PC-3 (cell line): ENCODE data around the gene TCEA2. TPM values are rescaled to one million over a fixed set of nuclear protein-coding genes. Genes with fewer than 3 reads are reported as not detected.
A peak's percentile ranks its signal among the peaks of the same experiment; 100 is the strongest.

Experiments used
- ATAC-seq: fragments of 200-7000 bp; cut with Tn5 transposase; 2 replicates; pipeline ENCODE4 v1.9.1; 2020; ENCODE audit warnings: mild to moderate bottlenecking, moderate library complexity
- Bru-seq: library from RNA; stranded (reverse); fragments of 400-500 nt; gene quantifications from one replicate; lab custom pipeline; 2021; lab: Mats Ljungman, UMichigan
- BruChase-seq, 2 experiments: library from RNA; stranded (reverse); fragments of 400-500 nt; gene quantifications; one replicate each; lab custom pipeline; 2021; lab: Mats Ljungman, UMichigan
- BruUV-seq: library from RNA; stranded (reverse); fragments of 400-500 nt; replicated peaks from 2 replicates; lab custom pipeline; 2021; lab: Mats Ljungman, UMichigan
- CTCF ChIA-PET: fragments of 300-600 bp; sonication (Branson Sonifier 250); formaldehyde crosslinking; loops from one replicate; lab custom pipeline; 2022; ENCODE audit warnings: antibody characterized with exemption; lab: Charles Lee
- POLR2A ChIA-PET: fragments of 300-600 bp; sonication (Branson Sonifier 250); formaldehyde crosslinking; loops from one replicate; lab custom pipeline; 2022; ENCODE audit warnings: antibody characterized with exemption; ENCODE audit not compliant: unreplicated experiment; lab: Charles Lee
- DNase-seq: peaks from one replicate; pipeline ENCODE4 v3.0.0-alpha.2; 2015
- H2AFZ ChIP-seq: fragments of 300-600 bp; sonication (generic); 2 replicates; pipeline ENCODE4 v1.6.0; 2016; ENCODE audit warnings: antibody characterized with exemption, low read length
- H3F3A ChIP-seq: fragments of 300-600 bp; sonication (generic); one replicate; pipeline ENCODE4 v1.6.0; 2017; ENCODE audit warnings: antibody characterized with exemption, low read length, control low read depth, mild to moderate bottlenecking; ENCODE audit not compliant: unreplicated experiment
- H3K27ac ChIP-seq: fragments of 300-600 bp; sonication (generic); 2 replicates; pipeline ENCODE4 v1.5.1; 2016; ENCODE audit warnings: mild to moderate bottlenecking, low read length
- H3K27me3 ChIP-seq: fragments of 300-600 bp; sonication (generic); 2 replicates; pipeline ENCODE4 v1.6.1; 2016; ENCODE audit warnings: low read length, mixed read lengths
- H3K36me3 ChIP-seq: fragments of 300-600 bp; sonication (generic); 2 replicates; pipeline ENCODE4 v1.6.1; 2016; ENCODE audit warnings: low read depth, mixed run types, low read length, mixed read lengths
- H3K4me1 ChIP-seq: fragments of 300-600 bp; sonication (generic); 2 replicates; pipeline ENCODE4 v1.5.1; 2016; ENCODE audit warnings: low read length; ENCODE audit not compliant: insufficient read depth
- H3K4me2 ChIP-seq: fragments of 300-600 bp; sonication (generic); 2 replicates; pipeline ENCODE4 v1.6.0; 2016; ENCODE audit warnings: low read length
- H3K4me3 ChIP-seq: fragments of 300-600 bp; sonication (generic); 2 replicates; pipeline ENCODE4 v1.5.1; 2016; ENCODE audit warnings: mild to moderate bottlenecking, low read length, mixed read lengths
- H3K79me2 ChIP-seq: fragments of 300-600 bp; sonication (generic); 2 replicates; pipeline ENCODE4 v1.6.1; 2017; ENCODE audit warnings: low read length, mixed read lengths
- H3K9ac ChIP-seq: fragments of 300-600 bp; sonication (generic); 2 replicates; pipeline ENCODE4 v1.6.0; 2016; ENCODE audit warnings: mild to moderate bottlenecking, low read length
- H3K9me2 ChIP-seq: fragments of 300-600 bp; sonication (generic); replicated peaks from 2 replicates; pipeline ENCODE4 v1.6.1; 2016; ENCODE audit warnings: mixed run types, low read length, mixed read lengths
- H3K9me3 ChIP-seq: fragments of 300-600 bp; sonication (generic); 2 replicates; pipeline ENCODE4 v1.6.1; 2016; ENCODE audit warnings: low read length, mixed read lengths
- H4K20me1 ChIP-seq: fragments of 300-600 bp; sonication (generic); 2 replicates; pipeline ENCODE4 v1.6.1; 2016; ENCODE audit warnings: low read length, mixed read lengths
- CTCF ChIP-seq: fragments of 300-600 bp; sonication (generic); conservative IDR thresholded peaks from 2 replicates; pipeline ENCODE4 v1.5.1; 2017; ENCODE audit warnings: antibody characterized with exemption, low read depth, mild to moderate bottlenecking, low read length
- EZH2 ChIP-seq: fragments of 300-600 bp; sonication (generic); IDR thresholded peaks from one replicate; pipeline ENCODE4 v1.6.1; 2017; ENCODE audit warnings: antibody characterized with exemption, mild to moderate bottlenecking, low read length; ENCODE audit not compliant: unreplicated experiment
- EZH2phosphoT487 ChIP-seq: fragments of 300-600 bp; sonication (generic); IDR thresholded peaks from 2 replicates; pipeline ENCODE4 v1.6.1; 2018; ENCODE audit warnings: mild to moderate bottlenecking, antibody characterized with exemption, low read length, borderline replicate concordance
- intact Hi-C: fragments of 100-400 bp; cut with micrococcal nuclease; formaldehyde crosslinking; loops from 2 replicates; pipeline ENCODE4 v1.9.0; 2023
- long read RNA-seq: library from polyadenylated mRNA; unstranded; transcript quantifications from one replicate; pipeline ENCODE4 v2.0.0, GENCODE V29; 2021; ENCODE audit not compliant: unreplicated experiment
- total RNA-seq: library from RNA; depleted of rRNA; stranded (reverse); fragments of >200 nt; gene quantifications from 2 replicates; pipeline ENCODE4 v1.2.3, GENCODE V29; 2014; rRNA removed

The TCEA2 gene
- total RNA-seq (19.1 and 23.4 TPM in 2 replicates), Bru-seq, nascent RNA (percentile 48 among the genes with signal in this experiment), BruChase-seq, experiment 1, labeled RNA remaining after a 6-hour chase (percentile 73 among the genes with signal in this experiment), BruChase-seq, experiment 2, labeled RNA remaining after a 2-hour chase (percentile 61 among the genes with signal in this experiment)
- long read RNA-seq, transcript TCEA2-202 (10 exons, 1,235 nt), result major isoform, 66 of 148 reads
- long read RNA-seq, partial matches to known transcripts, result 15 of 148 reads
- long read RNA-seq, other reads (novel, unspliced or antisense), result 67 of 148 reads

GRCh38 chr20:64062596-64063388, at the start of gene TCEA2:
TCEA2 (plus strand) TSS chr20:64063198; CDS start chr20:64063313, 115 bp downstream.
- Histone ChIP-seq H3K36me3 (no peaks in the 10 kb centered on the region), H3K9me3 (no peaks in the 10 kb centered on the region), H3K4me3 (peak within 1 kb of the TSS; percentile 79), H3K4me2 (peak within 1 kb of the TSS; percentile 95), H3K27ac (peak within 1 kb of the TSS; percentile 73), H3F3A (no peaks in the 10 kb centered on the region), H3K4me1 (peaks cover 46% of the 10 kb centered on the region), H3K79me2 (peaks cover 10% of the 10 kb centered on the region), H3K9ac (peak within 1 kb of the TSS; percentile 84), H3K9me2 (no peaks in the 10 kb centered on the region), H4K20me1 (no peaks in the 10 kb centered on the region), H2AFZ (peak within 1 kb of the TSS; percentile 67), H3K27me3 (no peaks in the 10 kb centered on the region)
- BruUV-seq, result TSS peak; percentile 94
- TF ChIP-seq CTCF (no peak), EZH2 (no peak), EZH2phosphoT487 (no peak)
- ChIA-PET POLR2A (interaction anchor here (0.6 to 0.8 kb wide), 4 partner anchors 24 to 86 kb away, joined by 3 to 6 read pairs (median 3); no protein-coding TSS in a partner anchor), CTCF (interaction anchor here (0.6 to 1.0 kb wide), 3 partner anchors 12 to 518 kb away, joined by 3 to 8 read pairs (median 5); no protein-coding TSS in a partner anchor)
- ATAC-seq, result peak; percentile 86
- intact Hi-C loops, result loop anchor here (1.0 to 2.0 kb wide), 2 partner anchors 24 to 81 kb away; partner anchors contain the start of gene PRPF6
- DNase-seq, result peak; percentile 96

DNA sequence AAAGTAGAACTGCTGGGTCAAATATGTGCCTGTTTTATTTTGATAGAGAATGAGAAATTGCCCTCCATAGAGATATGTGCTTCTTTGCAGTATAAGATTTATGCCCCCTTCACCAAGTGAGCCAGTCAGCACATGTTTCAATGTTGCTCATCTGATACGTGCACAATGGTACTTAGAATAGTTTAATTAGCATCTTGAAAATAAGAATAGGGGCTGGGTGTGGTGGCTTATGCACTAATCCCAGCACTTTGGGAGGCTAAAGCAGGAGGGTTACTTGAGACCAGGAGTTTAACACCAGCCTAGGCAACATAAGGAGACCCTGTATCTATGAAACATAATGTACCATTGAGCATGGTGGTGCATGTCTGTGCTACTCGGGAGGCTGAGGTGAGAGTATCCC, 47.4 kb upstream of the TCEA2 start:
- peaks cover 38% of the 10 kb centered on the region for H3K36me3 ChIP-seq
- H3K4me3 ChIP-seq, result no peak overlapping the region
- no peaks in the 10 kb centered on the region for H3K27me3 ChIP-seq
- no peaks in the 10 kb centered on the region for H3K4me1 ChIP-seq
- TF ChIP-seq CTCF (no peak), EZH2phosphoT487 (no peak), EZH2 (no peak)
- no peak for ATAC-seq
- no peak overlapping the region for H3K27ac ChIP-seq
- H3K4me2 ChIP-seq, result no peak overlapping the region
- no TSS peak for BruUV-seq
- no peaks in the 10 kb centered on the region for H3K9me3 ChIP-seq
- no peak overlapping the region for H3K9ac ChIP-seq
- H3K9me2 ChIP-seq, result no peaks in the 10 kb centered on the region
- no peaks in the 10 kb centered on the region for H3K79me2 ChIP-seq
- ChIA-PET CTCF (no interaction called here), POLR2A (no interaction called here)
- no peaks in the 10 kb centered on the region for H4K20me1 ChIP-seq
- no peak for DNase-seq
- H2AFZ ChIP-seq, result no peak overlapping the region
- intact Hi-C loops, result no loop called here
- no peaks in the 10 kb centered on the region for H3F3A ChIP-seq
